Sigmoid colon (tissue), 7 donors: ENCODE results near the gene ZNF280C. TPM values are rescaled to one million over a fixed set of nuclear protein-coding genes. Genes with fewer than 3 reads are reported as not detected.

Source experiments
- DNase-seq: peaks from one replicate; pipeline ENCODE4 v3.0.0-alpha.2; 2019
- H3K27ac ChIP-seq, 4 donors: fragments of 200-600 bp; sonication (generic); one replicate each; pipeline ENCODE4 v1.5.1; 2016 to 2019; ENCODE audit warnings: mild to moderate bottlenecking in 1 of 4
- H3K27me3 ChIP-seq, 3 donors: fragments of 200-600 bp; sonication (generic); one replicate each; pipeline ENCODE4 v1.5.1; 2019; ENCODE audit warnings: mild to moderate bottlenecking in 1 of 3
- H3K36me3 ChIP-seq, 4 donors: fragments of 200-600 bp; sonication (generic); one replicate each; pipeline ENCODE4 v1.5.1; 2016 to 2019
- H3K4me1 ChIP-seq, 4 donors: fragments of 200-600 bp; sonication (generic); one replicate each; pipeline ENCODE4 v1.5.1; 2017 to 2019
- H3K4me3 ChIP-seq, 4 donors: fragments of 200-600 bp; sonication (generic); one replicate each; pipeline ENCODE4 v1.5.1; 2017 to 2019; ENCODE audit warnings: mild to moderate bottlenecking in 2 of 4, moderate library complexity in 1 of 4
- H3K9me3 ChIP-seq, 4 donors: fragments of 200-600 bp in 3 of 4; sonication (generic) in 3 of 4; one replicate each; pipeline versions ENCODE4 v1.5.1 to v1.6.1; 2013 to 2019
- EP300 ChIP-seq, 4 donors: sonication (generic); formaldehyde crosslinking; IDR thresholded peaks; one replicate each; pipeline ENCODE4 v1.6.1; 2017; ENCODE audit warnings: antibody characterized with exemption in 4 of 4
- POLR2A ChIP-seq, 2 donors: fragments of 450-650 bp; IDR thresholded peaks; one replicate each; pipeline ENCODE4 v1.6.1; 2016; ENCODE audit warnings: antibody characterized with exemption in 2 of 2, mild to moderate bottlenecking in 2 of 2, moderate library complexity in 2 of 2
- POLR2AphosphoS5 ChIP-seq, 4 donors: sonication (generic); formaldehyde crosslinking; IDR thresholded peaks; one replicate each; pipeline ENCODE4 v1.6.1; 2017; ENCODE audit warnings: antibody characterized with exemption in 4 of 4
- WGBS, 2 donors: extraction: QIAGEN DNeasy Blood & Tissue Kit; methylation state at CpG; one replicate each; pipeline ENCODE4 v1.1.7; 2013; 5-methylcytosine and 5-hydroxymethylcytosine counted together
- intact Hi-C: fragments of 100-400 bp; cut with DNase I; formaldehyde crosslinking; loops from one replicate; pipeline ENCODE4 v1.15.1; 2023
- polyA plus RNA-seq, 3 donors: library from polyadenylated mRNA; stranded (reverse); fragments of 200-250 nt; gene quantifications; one replicate each; pipeline ENCODE4 v1.2.3, GENCODE V29; 2013
- small RNA-seq, 3 donors: library from RNA; depleted of rRNA; stranded (forward); fragments of <200 nt; gene quantifications; one replicate each; pipeline ENCODE3, GENCODE V24; 2016
- total RNA-seq, 4 donors: library from RNA; depleted of rRNA; stranded (reverse); fragments of >200 nt; gene quantifications; one replicate each; pipeline ENCODE4 v1.1.0, GENCODE V29; 2016
- TF ChIP-seq, protein P1 (sequence below), 4 experiments: fragments of 450-650 bp in 3 of 4; fragments of 200-600 bp in 1 of 4; IDR thresholded peaks; one replicate each; pipeline ENCODE4 v1.5.1; 2016 to 2019; ENCODE audit warnings: antibody characterized with exemption in 4 of 4, mild to moderate bottlenecking in 3 of 4, moderate library complexity in 2 of 4
- donor health status: healthy with polysubstance abuse.
- donor health status: Bipolar disorder and iron deficiency.
- donor health status: healthy.

Gene ZNF280C
- total and polyA plus RNA-seq, 7 donors = under 0.01 to 6.4 (median 5.3) TPM

DNA sequence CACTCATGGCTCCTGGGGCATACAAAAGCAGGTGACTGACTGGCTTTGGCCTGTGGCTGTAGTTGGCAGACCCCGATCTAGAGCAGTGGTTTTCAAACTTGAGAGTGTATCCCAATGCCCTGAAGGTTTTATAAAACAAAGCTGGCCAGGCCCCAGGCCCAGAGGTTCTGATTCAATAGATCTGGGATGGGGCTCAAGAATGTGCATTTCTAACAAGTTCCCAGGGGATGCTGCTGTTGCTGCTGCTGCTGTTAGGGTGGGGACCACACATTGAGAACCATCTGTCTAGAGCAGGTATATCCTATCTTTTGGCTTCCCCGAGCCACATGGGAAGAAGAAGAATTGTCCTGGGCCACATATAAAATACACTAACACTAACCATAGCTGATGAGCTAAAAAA, 110.4 kb downstream of the ZNF280C start:
- no peaks in the 10 kb centered on the region for H3K9me3 ChIP-seq
- DNase-seq = no peak
- H3K27ac ChIP-seq = no peak overlapping the region
- TF ChIP-seq, protein P1, sequence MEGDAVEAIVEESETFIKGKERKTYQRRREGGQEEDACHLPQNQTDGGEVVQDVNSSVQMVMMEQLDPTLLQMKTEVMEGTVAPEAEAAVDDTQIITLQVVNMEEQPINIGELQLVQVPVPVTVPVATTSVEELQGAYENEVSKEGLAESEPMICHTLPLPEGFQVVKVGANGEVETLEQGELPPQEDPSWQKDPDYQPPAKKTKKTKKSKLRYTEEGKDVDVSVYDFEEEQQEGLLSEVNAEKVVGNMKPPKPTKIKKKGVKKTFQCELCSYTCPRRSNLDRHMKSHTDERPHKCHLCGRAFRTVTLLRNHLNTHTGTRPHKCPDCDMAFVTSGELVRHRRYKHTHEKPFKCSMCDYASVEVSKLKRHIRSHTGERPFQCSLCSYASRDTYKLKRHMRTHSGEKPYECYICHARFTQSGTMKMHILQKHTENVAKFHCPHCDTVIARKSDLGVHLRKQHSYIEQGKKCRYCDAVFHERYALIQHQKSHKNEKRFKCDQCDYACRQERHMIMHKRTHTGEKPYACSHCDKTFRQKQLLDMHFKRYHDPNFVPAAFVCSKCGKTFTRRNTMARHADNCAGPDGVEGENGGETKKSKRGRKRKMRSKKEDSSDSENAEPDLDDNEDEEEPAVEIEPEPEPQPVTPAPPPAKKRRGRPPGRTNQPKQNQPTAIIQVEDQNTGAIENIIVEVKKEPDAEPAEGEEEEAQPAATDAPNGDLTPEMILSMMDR (IDR thresholded peaks at IDR 0.05) = no peak
- no peak for TF ChIP-seq EP300 (IDR thresholded peaks at IDR 0.05)
- TF ChIP-seq POLR2A (IDR thresholded peaks at IDR 0.05) = no peak
- TF ChIP-seq POLR2AphosphoS5 (IDR thresholded peaks at IDR 0.05) = no peak
- H3K4me1 ChIP-seq = no peaks in the 10 kb centered on the region
- WGBS, 2 donors = 95 to 99% methylated on average over 2 of the region's 2 CpGs
- no peaks in the 10 kb centered on the region for H3K27me3 ChIP-seq
- H3K4me3 ChIP-seq = no peak overlapping the region
- intact Hi-C loops = no loop called here
- H3K36me3 ChIP-seq = peaks cover 0 to 4% (median 0%) of the 10 kb centered on the region in 4 donors

DNA sequence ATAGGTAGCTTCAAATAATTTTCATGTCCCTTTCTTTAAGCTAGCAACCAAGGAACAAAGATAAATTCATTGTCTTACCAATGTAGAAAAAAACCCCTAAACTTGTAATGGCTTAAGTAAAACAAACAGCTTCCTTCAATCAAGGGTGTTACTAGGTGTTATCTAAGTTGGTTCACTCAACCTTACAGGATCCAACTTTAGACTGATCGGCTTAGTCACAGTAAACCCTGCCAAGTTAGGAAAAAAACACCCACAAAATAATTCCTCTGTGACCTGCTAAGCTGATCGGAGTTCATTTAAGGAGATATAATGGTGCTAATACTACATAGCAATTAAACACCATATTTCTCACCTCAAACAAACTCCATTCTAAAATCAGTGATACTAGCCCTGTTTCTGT, 113.1 kb downstream of the ZNF280C start:
- intact Hi-C loops = no loop called here
- H3K9me3 ChIP-seq = no peaks in the 10 kb centered on the region
- 90 to 98% methylated on average over 2 of the region's 2 CpGs for WGBS, 2 donors
- no peaks in the 10 kb centered on the region for H3K4me1 ChIP-seq
- TF ChIP-seq POLR2AphosphoS5 (IDR thresholded peaks at IDR 0.05) (no peak), EP300 (IDR thresholded peaks at IDR 0.05) (no peak)
- no peak for DNase-seq
- peaks cover 0 to 4% (median 0%) of the 10 kb centered on the region in 4 donors for H3K36me3 ChIP-seq
- no peaks in the 10 kb centered on the region for H3K27me3 ChIP-seq
- no peak overlapping the region for H3K4me3 ChIP-seq
- no peak overlapping the region for H3K27ac ChIP-seq

Small RNAs within 50 kb of the gene (small RNA-seq; reads per million reads assigned to genes)
- 0 reads per million in 3 donors for gene RNU6-1130P

Other genes starting within 250 kb of the ZNF280C start
- gene ELF4, start 158.4 kb downstream of the ZNF280C start, total RNA-seq = 1 to 10 TPM; 4.6 to 7.8 (median 5.2) TPM
- 10 to 100 TPM; 19.2 to 25.9 (median 22.2) TPM for gene ELF4, start 158.4 kb downstream of the ZNF280C start, polyA plus RNA-seq
- gene AIFM1, start 103.1 kb downstream of the ZNF280C start, total RNA-seq = 10 to 100 TPM in 3 of 4 donors, 1 to 10 TPM in 1; 9.7 to 19.8 (median 14.2) TPM
- gene AIFM1, start 103.1 kb downstream of the ZNF280C start, polyA plus RNA-seq = 10 to 100 TPM; 27.0 to 55.9 (median 47.4) TPM
- gene RAB33A, start 96.9 kb downstream of the ZNF280C start, total RNA-seq = 1 to 10 TPM in 2 of 4 donors, not detected in 2; 1.2 to 1.3 TPM
- 1 to 10 TPM in 2 of 3 donors, not detected in 1; 1.2 to 3.8 TPM for gene RAB33A, start 96.9 kb downstream of the ZNF280C start, polyA plus RNA-seq
- gene SLC25A14, start 71.0 kb upstream of the ZNF280C start, total RNA-seq = 10 to 100 TPM in 3 of 4 donors, 1 to 10 TPM in 1; 8.6 to 16.8 (median 11.6) TPM
- 10 to 100 TPM in 1 of 3 donors, 1 to 10 TPM in 2; 4.4 to 10.0 (median 4.8) TPM for gene SLC25A14, start 71.0 kb upstream of the ZNF280C start, polyA plus RNA-seq
- not detected for gene GPR119, start 116.8 kb upstream of the ZNF280C start, total RNA-seq
- not detected for gene GPR119, start 116.8 kb upstream of the ZNF280C start, polyA plus RNA-seq
- 10 to 100 TPM; 18.9 to 25.2 (median 20.8) TPM for gene RBMX2, start 133.1 kb upstream of the ZNF280C start, total RNA-seq
- gene RBMX2, start 133.1 kb upstream of the ZNF280C start, polyA plus RNA-seq = 10 to 100 TPM; 16.0 to 24.6 (median 18.7) TPM